ENCODE results near the gene SLC25A47. TPM values are rescaled to one million over a fixed set of nuclear protein-coding genes. Genes with fewer than 3 reads are reported as not detected.

The SLC25A47 gene
- total RNA-seq, 3 donors from 2014 or later, result 0.17 TPM; not detected in 2

DNA sequence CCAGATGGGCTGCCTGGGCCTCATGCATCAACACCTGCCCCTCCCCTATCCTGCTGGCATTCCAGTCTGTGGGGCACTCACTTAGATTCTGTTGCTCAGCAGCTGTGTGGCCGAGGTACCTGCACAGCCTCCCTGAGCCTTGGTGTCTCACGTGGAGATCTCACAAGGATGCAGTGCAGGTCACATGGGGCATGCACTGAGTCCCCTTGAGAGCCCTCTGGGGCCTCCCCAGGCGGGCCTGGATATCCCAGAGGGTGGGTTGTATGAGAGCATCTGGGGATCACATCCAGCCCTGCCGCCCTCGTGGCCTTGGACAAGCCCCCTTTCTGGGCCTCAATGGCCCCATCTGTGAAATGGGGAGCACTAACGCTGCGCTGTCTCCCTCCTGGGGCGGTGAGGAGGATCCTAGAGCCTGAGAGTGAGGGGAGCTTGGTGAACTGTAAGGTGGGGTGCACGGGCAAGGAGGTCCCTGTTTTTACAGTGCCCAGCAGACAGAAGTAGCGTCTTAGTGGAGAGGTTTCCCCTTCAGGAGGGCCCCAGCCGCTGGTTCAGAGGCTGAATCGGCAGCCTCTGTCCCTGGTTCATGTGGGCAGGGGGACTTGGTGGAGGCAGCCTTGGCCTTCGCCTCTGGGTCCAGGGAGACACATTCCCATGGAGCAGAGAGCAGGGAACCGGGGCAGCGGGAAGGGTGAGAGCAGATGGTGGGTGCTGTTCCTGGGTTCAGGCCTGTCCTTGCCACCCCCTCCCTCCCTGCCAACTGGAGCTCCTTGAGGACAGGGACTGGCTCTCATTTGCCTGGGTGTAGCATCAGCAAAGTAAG, 791 bp upstream of the SLC25A47 start:
- H3K9me3 ChIP-seq, result no peaks in the 10 kb centered on the region
- H3K4me1 ChIP-seq (ENCODE audit: low read depth), result peaks cover 13% of the 10 kb centered on the region
- intact Hi-C loops (cut with DNase I, micrococcal nuclease), result no loop called here
- no peaks in the 10 kb centered on the region for H3K36me3 ChIP-seq (ENCODE audit: low read depth)
- DNase-seq (no peak), ATAC-seq (no peak)
- H3K4me3 ChIP-seq, result no peak overlapping the region
- TF ChIP-seq, protein P1, sequence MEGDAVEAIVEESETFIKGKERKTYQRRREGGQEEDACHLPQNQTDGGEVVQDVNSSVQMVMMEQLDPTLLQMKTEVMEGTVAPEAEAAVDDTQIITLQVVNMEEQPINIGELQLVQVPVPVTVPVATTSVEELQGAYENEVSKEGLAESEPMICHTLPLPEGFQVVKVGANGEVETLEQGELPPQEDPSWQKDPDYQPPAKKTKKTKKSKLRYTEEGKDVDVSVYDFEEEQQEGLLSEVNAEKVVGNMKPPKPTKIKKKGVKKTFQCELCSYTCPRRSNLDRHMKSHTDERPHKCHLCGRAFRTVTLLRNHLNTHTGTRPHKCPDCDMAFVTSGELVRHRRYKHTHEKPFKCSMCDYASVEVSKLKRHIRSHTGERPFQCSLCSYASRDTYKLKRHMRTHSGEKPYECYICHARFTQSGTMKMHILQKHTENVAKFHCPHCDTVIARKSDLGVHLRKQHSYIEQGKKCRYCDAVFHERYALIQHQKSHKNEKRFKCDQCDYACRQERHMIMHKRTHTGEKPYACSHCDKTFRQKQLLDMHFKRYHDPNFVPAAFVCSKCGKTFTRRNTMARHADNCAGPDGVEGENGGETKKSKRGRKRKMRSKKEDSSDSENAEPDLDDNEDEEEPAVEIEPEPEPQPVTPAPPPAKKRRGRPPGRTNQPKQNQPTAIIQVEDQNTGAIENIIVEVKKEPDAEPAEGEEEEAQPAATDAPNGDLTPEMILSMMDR (IDR thresholded peaks at IDR 0.05), result no peak

DNA sequence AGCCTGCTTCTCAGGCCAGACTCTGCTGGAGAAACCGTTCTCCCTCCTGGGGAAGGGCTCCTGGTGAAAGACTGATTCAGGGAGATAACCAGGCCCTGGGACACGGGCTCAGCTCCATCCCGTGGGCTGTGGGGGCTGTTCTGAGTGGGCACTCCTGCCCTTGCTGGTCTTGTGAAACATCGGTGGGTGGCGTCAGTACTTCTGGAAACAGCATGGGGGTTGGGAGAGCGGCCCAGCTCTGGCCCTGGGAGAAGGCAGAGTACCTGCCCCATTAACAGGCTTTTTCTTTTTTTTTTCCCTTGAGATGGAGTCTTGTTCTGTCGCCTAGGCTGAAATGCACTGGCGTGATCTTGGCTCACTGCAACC, 786 bp downstream of the SLC25A47 start:
- TF ChIP-seq, protein P1 (IDR thresholded peaks at IDR 0.05), result no peak
- H3K4me1 ChIP-seq (ENCODE audit: low read depth), result peaks cover 4% of the 10 kb centered on the region
- intact Hi-C loops (cut with DNase I, micrococcal nuclease), result no loop called here
- H3K36me3 ChIP-seq (ENCODE audit: low read depth), result no peaks in the 10 kb centered on the region
- H3K4me3 ChIP-seq, result no peak overlapping the region
- H3K9me3 ChIP-seq, result no peaks in the 10 kb centered on the region
- DNase-seq, result no peak
- ATAC-seq, result no peak

DNA sequence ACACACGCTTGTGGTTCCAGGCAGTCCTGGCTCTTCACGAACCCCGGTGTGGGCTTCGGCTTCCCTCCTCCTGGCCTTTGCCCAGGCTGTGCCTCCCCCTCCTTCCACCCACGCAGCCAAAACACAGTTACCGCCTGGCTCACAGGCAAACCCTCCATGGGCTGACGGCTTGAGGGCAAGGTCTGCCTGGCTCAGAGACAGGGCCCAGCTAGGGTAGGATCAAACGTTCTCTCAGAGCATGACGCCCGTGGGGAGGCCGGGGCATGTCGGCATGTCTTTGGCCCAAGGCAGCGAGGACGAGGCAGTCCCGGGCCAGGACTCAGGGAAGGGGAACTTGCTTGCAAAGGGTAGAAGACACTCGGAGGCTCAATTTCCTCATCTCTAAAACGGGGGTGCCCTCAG, 2.1 kb downstream of the SLC25A47 start:
- Histone ChIP-seq H3K4me3 (no peak overlapping the region), H3K36me3 (ENCODE audit: low read depth) (no peaks in the 10 kb centered on the region), H3K4me1 (ENCODE audit: low read depth) (peaks cover 4% of the 10 kb centered on the region), H3K9me3 (no peaks in the 10 kb centered on the region)
- intact Hi-C loops (cut with DNase I, micrococcal nuclease), result no loop called here
- DNase-seq (no peak), ATAC-seq (no peak)
- TF ChIP-seq, protein P1 (IDR thresholded peaks at IDR 0.05), result no peak

DNA sequence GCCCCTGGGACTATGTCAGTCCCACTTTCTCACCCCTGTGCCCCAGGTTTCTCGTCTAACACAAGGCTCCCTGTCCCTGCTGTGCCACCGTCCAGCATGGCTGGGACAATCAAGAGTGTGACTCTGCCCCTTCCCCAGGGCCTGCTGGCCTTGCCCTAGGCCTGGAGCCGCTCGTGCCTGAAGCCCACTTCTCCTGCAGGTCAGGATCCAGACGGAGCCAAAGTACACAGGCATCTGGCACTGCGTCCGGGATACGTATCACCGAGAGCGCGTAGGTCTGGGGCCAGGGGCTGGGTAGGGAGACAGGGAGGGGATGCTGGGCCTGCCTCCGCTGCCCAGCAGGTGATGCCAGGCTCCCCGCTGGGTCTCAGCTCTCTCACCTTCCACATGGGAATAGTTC, 2.8 kb downstream of the SLC25A47 start:
- ATAC-seq, result no peak

DNA sequence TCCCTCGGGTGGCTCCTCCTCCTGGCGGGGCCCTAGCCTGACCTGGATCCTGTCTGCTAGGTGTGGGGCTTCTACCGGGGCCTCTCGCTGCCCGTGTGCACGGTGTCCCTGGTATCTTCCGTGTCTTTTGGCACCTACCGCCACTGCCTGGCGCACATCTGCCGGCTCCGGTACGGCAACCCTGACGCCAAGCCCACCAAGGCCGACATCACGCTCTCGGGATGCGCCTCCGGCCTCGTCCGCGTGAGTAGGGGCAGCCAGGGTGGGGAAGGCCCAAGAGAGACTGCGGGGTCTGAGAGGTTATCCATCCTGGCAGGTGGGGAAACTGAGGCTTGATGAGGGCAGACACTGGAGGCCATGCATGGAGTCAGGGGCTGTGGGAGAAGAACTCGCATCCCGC, 4.0 kb downstream of the SLC25A47 start:
- intact Hi-C loops (cut with DNase I, micrococcal nuclease), result no loop called here
- H3K4me1 ChIP-seq (ENCODE audit: low read depth), result peaks cover 4% of the 10 kb centered on the region
- ATAC-seq (no peak), DNase-seq (no peak)
- no peaks in the 10 kb centered on the region for H3K36me3 ChIP-seq (ENCODE audit: low read depth)
- H3K9me3 ChIP-seq, result no peaks in the 10 kb centered on the region
- H3K4me3 ChIP-seq, result no peak overlapping the region
- TF ChIP-seq, protein P1 (IDR thresholded peaks at IDR 0.05), result no peak

More for the DNA sequence above, 2.8 kb downstream of the SLC25A47 start:
- Histone ChIP-seq H3K36me3 (ENCODE audit: low read depth) (no peaks in the 10 kb centered on the region), H3K9me3 (no peaks in the 10 kb centered on the region), H3K4me3 (no peak overlapping the region), H3K4me1 (ENCODE audit: low read depth) (peaks cover 4% of the 10 kb centered on the region)
- TF ChIP-seq, protein P1 (IDR thresholded peaks at IDR 0.05), result no peak
- no peak for DNase-seq
- intact Hi-C loops (cut with DNase I, micrococcal nuclease), result no loop called here
